Measurements from ENCODE around the gene FAR2.

FAR2 gene

DNA sequence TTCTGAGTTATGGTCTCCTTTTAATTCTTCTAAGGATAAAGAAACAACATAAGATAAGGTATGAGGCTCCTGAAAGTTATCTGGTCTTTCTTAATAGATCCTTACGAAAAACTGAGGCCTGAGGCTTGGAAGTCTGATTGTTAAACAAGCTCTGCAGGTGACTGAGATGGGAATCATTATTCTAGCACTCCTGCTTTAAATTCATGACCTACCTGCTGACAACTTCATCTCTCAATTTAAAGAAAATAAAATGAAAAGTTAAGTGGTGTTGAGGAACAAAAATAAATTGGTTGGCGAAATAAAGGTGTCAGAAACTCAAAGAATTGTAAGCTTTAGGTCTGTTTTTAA lies 80.1 kb downstream of the FAR2 start:
- no peaks in the 10 kb centered on the region for H3K36me3 ChIP-seq (replicated peaks)
- no peak for DNase-seq
- TF ChIP-seq, protein P1, sequence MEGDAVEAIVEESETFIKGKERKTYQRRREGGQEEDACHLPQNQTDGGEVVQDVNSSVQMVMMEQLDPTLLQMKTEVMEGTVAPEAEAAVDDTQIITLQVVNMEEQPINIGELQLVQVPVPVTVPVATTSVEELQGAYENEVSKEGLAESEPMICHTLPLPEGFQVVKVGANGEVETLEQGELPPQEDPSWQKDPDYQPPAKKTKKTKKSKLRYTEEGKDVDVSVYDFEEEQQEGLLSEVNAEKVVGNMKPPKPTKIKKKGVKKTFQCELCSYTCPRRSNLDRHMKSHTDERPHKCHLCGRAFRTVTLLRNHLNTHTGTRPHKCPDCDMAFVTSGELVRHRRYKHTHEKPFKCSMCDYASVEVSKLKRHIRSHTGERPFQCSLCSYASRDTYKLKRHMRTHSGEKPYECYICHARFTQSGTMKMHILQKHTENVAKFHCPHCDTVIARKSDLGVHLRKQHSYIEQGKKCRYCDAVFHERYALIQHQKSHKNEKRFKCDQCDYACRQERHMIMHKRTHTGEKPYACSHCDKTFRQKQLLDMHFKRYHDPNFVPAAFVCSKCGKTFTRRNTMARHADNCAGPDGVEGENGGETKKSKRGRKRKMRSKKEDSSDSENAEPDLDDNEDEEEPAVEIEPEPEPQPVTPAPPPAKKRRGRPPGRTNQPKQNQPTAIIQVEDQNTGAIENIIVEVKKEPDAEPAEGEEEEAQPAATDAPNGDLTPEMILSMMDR (IDR thresholded peaks at IDR 0.05; ENCODE audit: low read depth, low read length, missing control alignments): no peak
- no peak overlapping the region for H3K4me3 ChIP-seq (ENCODE audit: low read depth, low read length)
- H3K27me3 ChIP-seq (replicated peaks): no peaks in the 10 kb centered on the region
- H3K27ac ChIP-seq: no peak overlapping the region
- in situ Hi-C loops (cut with HindIII; ENCODE audit: low pct_ligation_motif_present, low sequenced_read_pairs): no loop called here

DNA sequence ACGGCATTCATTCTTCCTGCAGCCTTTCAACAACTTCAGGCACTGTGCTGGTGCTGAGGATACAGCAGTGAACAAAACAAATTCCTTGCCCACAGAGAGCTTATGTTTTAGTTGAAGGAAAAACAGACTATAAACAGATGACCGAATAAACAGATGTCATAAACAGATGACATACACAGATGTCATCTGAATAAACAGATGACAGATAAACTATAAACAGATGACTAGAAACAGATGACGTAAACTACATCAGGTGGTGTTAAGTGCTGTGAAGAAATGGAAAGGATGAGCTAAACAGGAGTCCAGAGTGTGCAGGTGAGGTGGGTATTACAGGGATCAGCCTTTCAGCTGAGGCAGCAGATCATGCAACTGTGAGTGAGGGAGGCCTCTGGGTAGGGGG lies 80.9 kb downstream of the FAR2 start:
- no peak overlapping the region for H3K27ac ChIP-seq
- no peak for DNase-seq
- no peaks in the 10 kb centered on the region for H3K36me3 ChIP-seq (replicated peaks)
- no peak overlapping the region for H3K4me3 ChIP-seq (ENCODE audit: low read depth, low read length)
- in situ Hi-C loops (cut with HindIII; ENCODE audit: low pct_ligation_motif_present, low sequenced_read_pairs): no loop called here
- no peaks in the 10 kb centered on the region for H3K27me3 ChIP-seq (replicated peaks)
- TF ChIP-seq, protein P1 (IDR thresholded peaks at IDR 0.05; ENCODE audit: low read depth, low read length, missing control alignments): no peak

DNA sequence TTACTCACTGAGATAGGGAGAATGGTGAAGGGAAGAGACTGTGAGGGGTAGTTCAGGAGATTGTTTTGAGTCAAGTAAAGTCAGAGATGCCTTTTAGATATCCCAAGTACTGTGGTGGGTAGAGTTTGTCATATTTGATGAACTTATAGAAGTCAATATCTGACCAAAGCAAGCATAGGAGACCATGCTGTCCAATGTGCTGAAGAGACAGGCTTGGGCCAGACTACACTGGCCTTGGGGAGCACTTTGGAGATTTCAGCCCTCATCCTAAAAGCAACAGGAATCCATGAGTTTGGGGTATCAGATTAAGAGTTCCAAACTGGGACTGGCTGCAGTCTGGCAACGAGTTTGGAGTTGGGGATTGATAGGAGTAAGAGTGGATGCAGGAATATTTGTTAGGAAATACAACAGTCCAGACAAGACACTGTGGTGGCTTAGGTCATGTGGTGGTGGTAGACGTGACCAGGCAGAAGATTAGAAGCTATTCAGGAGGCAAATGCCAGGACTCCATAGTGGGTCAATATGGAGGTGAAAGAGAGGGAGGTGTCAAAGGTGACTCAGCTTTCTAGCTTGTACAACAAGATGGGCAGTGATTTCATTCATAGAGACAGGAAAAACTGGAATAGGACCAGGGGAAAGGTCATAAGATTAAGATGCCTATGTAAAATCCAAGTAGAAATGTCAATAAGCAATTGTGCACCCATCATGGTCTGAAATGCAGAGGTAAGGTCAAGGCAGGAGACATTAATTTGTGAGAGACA lies 81.9 kb downstream of the FAR2 start:
- DNase-seq: no peak
- TF ChIP-seq, protein P1 (IDR thresholded peaks at IDR 0.05; ENCODE audit: low read depth, low read length, missing control alignments): no peak
- H3K27me3 ChIP-seq (replicated peaks): no peaks in the 10 kb centered on the region
- in situ Hi-C loops (cut with HindIII; ENCODE audit: low pct_ligation_motif_present, low sequenced_read_pairs): no loop called here
- no peaks in the 10 kb centered on the region for H3K36me3 ChIP-seq (replicated peaks)
- no peak overlapping the region for H3K27ac ChIP-seq
- H3K4me3 ChIP-seq (ENCODE audit: low read depth, low read length): no peak overlapping the region

DNA sequence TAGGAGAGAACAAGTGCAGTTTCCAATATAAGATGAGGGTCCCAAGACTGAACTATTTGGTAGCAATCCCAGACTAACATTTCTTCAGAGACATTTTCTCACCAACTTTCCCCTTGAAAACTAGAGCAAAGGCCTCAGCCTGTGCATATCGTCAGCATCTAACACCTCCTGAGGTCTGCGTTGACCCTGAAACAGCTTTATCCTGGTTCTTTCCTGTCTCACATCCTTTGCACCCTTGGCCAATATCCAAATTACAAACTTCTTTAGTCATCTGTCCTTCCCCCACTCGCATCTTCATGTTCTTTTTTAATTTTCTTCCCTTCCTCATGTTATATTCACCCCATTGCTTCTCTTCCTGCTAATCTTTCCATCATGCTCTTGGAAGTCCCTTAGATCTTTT lies 83.0 kb downstream of the FAR2 start:
- no peaks in the 10 kb centered on the region for H3K36me3 ChIP-seq (replicated peaks)
- TF ChIP-seq, protein P1 (IDR thresholded peaks at IDR 0.05; ENCODE audit: low read depth, low read length, missing control alignments): no peak
- in situ Hi-C loops (cut with HindIII; ENCODE audit: low pct_ligation_motif_present, low sequenced_read_pairs): no loop called here
- H3K4me3 ChIP-seq (ENCODE audit: low read depth, low read length): no peak overlapping the region
- DNase-seq: no peak
- no peaks in the 10 kb centered on the region for H3K27me3 ChIP-seq (replicated peaks)
- H3K27ac ChIP-seq: no peak overlapping the region

DNA sequence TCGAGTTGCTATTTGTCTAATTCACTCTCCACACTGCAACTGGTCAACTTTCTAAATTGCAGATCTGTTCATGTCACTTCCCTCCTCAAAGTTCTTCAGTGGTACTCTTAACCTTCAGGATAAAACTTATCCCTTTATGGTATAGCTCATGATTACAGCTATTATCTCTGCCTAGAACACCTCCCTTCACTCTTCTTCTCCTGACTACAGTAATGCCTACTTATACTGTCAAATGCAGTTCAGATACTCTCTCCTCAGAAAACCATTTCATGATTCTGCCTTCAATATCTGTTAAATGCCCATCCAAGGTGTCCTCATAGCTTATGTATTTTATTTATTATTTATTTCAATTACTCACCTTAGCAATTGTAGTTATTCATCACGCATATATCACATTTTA lies 85.5 kb downstream of the FAR2 start:
- Histone ChIP-seq H3K27me3 (replicated peaks) (no peaks in the 10 kb centered on the region), H3K27ac (peak overlapping the region; percentile 24), H3K36me3 (replicated peaks) (no peaks in the 10 kb centered on the region), H3K4me3 (ENCODE audit: low read depth, low read length) (no peak overlapping the region)
- TF ChIP-seq, protein P1 (IDR thresholded peaks at IDR 0.05; ENCODE audit: low read depth, low read length, missing control alignments): no peak
- in situ Hi-C loops (cut with HindIII; ENCODE audit: low pct_ligation_motif_present, low sequenced_read_pairs): no loop called here
- DNase-seq: no peak
